Thyroid gland (tissue), 4 donors: ENCODE data around the gene NETO2.

Experiments
- CTCF ChIP-seq, 6 experiments: fragments of 200-600 bp in 3 of 6; fragments of 450-650 bp in 3 of 6; sonication (generic) in 3 of 6; IDR thresholded peaks; one replicate each; pipeline ENCODE4 v1.5.1; 2016 to 2019; ENCODE audit warnings: antibody characterized with exemption in 6 of 6, mild to moderate bottlenecking in 2 of 6, inconsistent platforms in 1 of 6, moderate library complexity in 1 of 6
- POLR2A ChIP-seq, 2 donors: fragments of 450-650 bp; IDR thresholded peaks; one replicate each; pipeline ENCODE4 v1.6.1; 2017; ENCODE audit warnings: antibody characterized with exemption in 2 of 2, mild to moderate bottlenecking in 2 of 2, moderate library complexity in 1 of 2

GRCh38 chr16:47140686-47141085 is 3.1 kb downstream of the NETO2 start:
- TF ChIP-seq CTCF (IDR thresholded peaks at IDR 0.05) (no peak), POLR2A (IDR thresholded peaks at IDR 0.05) (no peak)
